ENCODE measurements around the gene GPR180. TPM values are rescaled to one million over a fixed set of nuclear protein-coding genes. Genes with fewer than 3 reads are reported as not detected.

GPR180 gene
- total RNA-seq, 4 donors from 2014 or later = 0.37 to 4.9 (median 2.3) TPM

DNA sequence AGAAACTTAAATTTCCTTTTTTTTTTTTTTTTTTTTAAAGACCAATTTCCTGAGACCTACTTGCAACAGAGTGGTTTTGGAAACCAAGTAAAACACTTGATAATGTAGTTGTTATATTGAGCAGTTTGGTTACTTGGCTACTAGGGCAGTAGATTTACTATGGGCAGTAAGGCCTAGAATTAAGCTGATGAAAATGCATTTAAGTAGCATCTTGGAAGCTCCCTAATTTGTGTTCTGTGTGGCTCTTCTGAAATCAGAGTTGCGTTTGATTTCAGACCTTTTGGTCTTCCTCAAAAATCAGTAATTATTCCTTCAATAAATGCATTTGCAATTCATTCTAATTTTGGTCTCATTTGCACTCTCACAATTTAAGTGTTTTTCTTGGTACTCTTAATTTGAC, 810 bp downstream of the GPR180 start:
- Histone ChIP-seq H3K36me3 (no peaks in the 10 kb centered on the region), H3K27me3 (no peaks in the 10 kb centered on the region), H3K27ac (peak overlapping the region; percentile 75 to 99 (median 88)), H3K4me3 (peak overlapping the region; percentile 59 to 100 (median 70)), H3K4me1 (peaks cover 0 to 12% (median 4%) of the 10 kb centered on the region in 4 donors), H3K9me3 (no peaks in the 10 kb centered on the region)
- in situ Hi-C loops (cut with MboI; ENCODE audit: low pct_ligation_motif_present in 1 of 4, low pct_unique_long_range_greater_than_20kb in 1 of 4, low sequenced_read_pairs in 3 of 4) (no loop called here), intact Hi-C loops (cut with DNase I; ENCODE audit: low total_unique reads) (no loop called here)
- TF ChIP-seq EP300 (IDR thresholded peaks at IDR 0.05; ENCODE audit: low read depth) (no peak), POLR2AphosphoS5 (IDR thresholded peaks at IDR 0.05) (no peak), POLR2A (IDR thresholded peaks at IDR 0.05) (no peak)
- TF ChIP-seq, protein P1, sequence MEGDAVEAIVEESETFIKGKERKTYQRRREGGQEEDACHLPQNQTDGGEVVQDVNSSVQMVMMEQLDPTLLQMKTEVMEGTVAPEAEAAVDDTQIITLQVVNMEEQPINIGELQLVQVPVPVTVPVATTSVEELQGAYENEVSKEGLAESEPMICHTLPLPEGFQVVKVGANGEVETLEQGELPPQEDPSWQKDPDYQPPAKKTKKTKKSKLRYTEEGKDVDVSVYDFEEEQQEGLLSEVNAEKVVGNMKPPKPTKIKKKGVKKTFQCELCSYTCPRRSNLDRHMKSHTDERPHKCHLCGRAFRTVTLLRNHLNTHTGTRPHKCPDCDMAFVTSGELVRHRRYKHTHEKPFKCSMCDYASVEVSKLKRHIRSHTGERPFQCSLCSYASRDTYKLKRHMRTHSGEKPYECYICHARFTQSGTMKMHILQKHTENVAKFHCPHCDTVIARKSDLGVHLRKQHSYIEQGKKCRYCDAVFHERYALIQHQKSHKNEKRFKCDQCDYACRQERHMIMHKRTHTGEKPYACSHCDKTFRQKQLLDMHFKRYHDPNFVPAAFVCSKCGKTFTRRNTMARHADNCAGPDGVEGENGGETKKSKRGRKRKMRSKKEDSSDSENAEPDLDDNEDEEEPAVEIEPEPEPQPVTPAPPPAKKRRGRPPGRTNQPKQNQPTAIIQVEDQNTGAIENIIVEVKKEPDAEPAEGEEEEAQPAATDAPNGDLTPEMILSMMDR (IDR thresholded peaks at IDR 0.05) = no peak
- DNase-seq = no peak
- WGBS, 2 donors (ENCODE audit: low coverage in 1 of 2) = 34 to 50% methylated on average over 1 of the region's 1 CpG

DNA sequence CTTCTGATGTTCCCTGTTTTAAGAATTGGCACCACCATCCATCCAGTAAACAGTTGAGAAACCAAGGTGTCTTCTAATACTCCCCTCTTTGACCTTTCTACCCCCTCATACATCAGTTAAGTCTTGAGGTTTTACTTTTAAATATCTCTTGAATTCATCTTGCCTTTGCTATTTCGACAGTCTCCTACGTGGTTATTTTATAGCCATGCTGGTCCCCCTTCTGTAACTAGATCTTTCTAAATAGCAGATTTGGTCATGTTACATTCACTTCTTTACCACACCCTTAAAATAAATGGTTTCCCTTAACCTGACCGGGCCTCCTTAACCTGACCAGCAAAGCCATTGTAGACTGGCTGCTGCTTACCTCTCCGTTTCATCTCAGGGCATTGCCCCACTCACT, 5.4 kb downstream of the GPR180 start:
- H3K27me3 ChIP-seq = no peaks in the 10 kb centered on the region
- H3K9me3 ChIP-seq = no peaks in the 10 kb centered on the region
- H3K36me3 ChIP-seq = no peaks in the 10 kb centered on the region
- H3K4me3 ChIP-seq = no peak overlapping the region
- no peak overlapping the region for H3K27ac ChIP-seq
- in situ Hi-C loops (cut with MboI; ENCODE audit: low pct_ligation_motif_present in 1 of 4, low pct_unique_long_range_greater_than_20kb in 1 of 4, low sequenced_read_pairs in 3 of 4) (no loop called here), intact Hi-C loops (cut with DNase I; ENCODE audit: low total_unique reads) (no loop called here)
- WGBS, 2 donors (ENCODE audit: low coverage in 1 of 2) = 91% methylated on average over 4 of the region's 4 CpGs; no CpG with 5 or more reads in 1 of the 2 donors
- DNase-seq = no peak
- TF ChIP-seq POLR2AphosphoS5 (IDR thresholded peaks at IDR 0.05) = no peak
- TF ChIP-seq, protein P1 (IDR thresholded peaks at IDR 0.05) = no peak
- TF ChIP-seq POLR2A (IDR thresholded peaks at IDR 0.05) = no peak
- TF ChIP-seq EP300 (IDR thresholded peaks at IDR 0.05; ENCODE audit: low read depth) = no peak
- H3K4me1 ChIP-seq = peaks cover 0 to 8% (median 4%) of the 10 kb centered on the region in 4 donors

DNA sequence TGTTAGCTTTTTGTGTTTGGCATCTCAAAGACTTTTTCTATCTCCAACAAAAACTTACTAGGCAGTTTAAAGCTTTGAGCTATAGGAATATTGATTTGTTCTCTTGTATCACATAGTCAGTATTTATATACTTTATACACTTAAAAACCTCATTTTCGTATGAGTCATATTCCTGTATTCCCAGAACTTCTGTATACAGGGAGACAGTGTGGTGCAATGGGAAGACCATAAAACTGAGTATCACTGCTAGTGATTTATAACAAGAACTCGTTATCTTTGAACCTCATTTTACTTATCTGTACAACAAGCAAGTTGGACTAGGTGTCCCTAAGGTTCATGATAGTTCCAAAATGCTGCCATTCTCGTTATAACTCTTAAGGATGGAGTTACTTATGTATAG, 6.3 kb downstream of the GPR180 start:
- no peaks in the 10 kb centered on the region for H3K27me3 ChIP-seq
- 64 to 77% methylated on average over 3 of the region's 3 CpGs for WGBS, 2 donors (ENCODE audit: low coverage in 1 of 2)
- H3K9me3 ChIP-seq = no peaks in the 10 kb centered on the region
- intact Hi-C loops (cut with DNase I; ENCODE audit: low total_unique reads) (no loop called here), in situ Hi-C loops (cut with MboI; ENCODE audit: low pct_ligation_motif_present in 1 of 4, low pct_unique_long_range_greater_than_20kb in 1 of 4, low sequenced_read_pairs in 3 of 4) (no loop called here)
- no peak for DNase-seq
- H3K4me3 ChIP-seq = no peak overlapping the region
- no peak overlapping the region for H3K27ac ChIP-seq
- no peak for TF ChIP-seq EP300 (IDR thresholded peaks at IDR 0.05; ENCODE audit: low read depth)
- TF ChIP-seq POLR2A (IDR thresholded peaks at IDR 0.05) = no peak
- TF ChIP-seq POLR2AphosphoS5 (IDR thresholded peaks at IDR 0.05) = no peak
- TF ChIP-seq, protein P1 (IDR thresholded peaks at IDR 0.05) = no peak
- no peaks in the 10 kb centered on the region for H3K36me3 ChIP-seq
- H3K4me1 ChIP-seq = peaks cover 0 to 1% (median 0%) of the 10 kb centered on the region in 4 donors

DNA sequence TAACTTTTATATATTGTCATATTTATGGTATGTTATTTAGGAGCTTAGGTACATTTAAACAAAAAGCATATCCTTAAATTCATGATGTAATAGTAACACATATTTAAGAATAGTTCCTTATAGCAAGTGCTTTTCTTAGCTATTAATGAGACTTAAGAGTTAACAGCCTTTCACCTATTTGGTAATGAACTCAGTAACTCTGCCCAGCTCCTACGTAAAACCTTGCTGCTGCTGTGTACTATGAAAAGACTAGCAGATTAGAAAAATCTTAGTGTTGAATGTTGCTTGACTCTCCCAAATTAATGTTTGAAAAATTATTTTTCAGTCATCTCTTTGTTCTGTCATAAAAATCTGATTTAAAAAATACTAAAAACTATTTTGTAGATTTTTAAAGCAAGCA, 6.9 kb downstream of the GPR180 start:
- WGBS, 2 donors (ENCODE audit: low coverage in 1 of 2) = 71 to 100% methylated on average over 1 of the region's 1 CpG
- Histone ChIP-seq H3K4me3 (no peak overlapping the region), H3K36me3 (no peaks in the 10 kb centered on the region), H3K27ac (no peak overlapping the region), H3K27me3 (no peaks in the 10 kb centered on the region), H3K9me3 (no peaks in the 10 kb centered on the region), H3K4me1 (no peaks in the 10 kb centered on the region)
- no peak for TF ChIP-seq POLR2A (IDR thresholded peaks at IDR 0.05)
- no peak for TF ChIP-seq EP300 (IDR thresholded peaks at IDR 0.05; ENCODE audit: low read depth)
- TF ChIP-seq POLR2AphosphoS5 (IDR thresholded peaks at IDR 0.05) = no peak
- TF ChIP-seq, protein P1 (IDR thresholded peaks at IDR 0.05) = no peak
- in situ Hi-C loops (cut with MboI; ENCODE audit: low pct_ligation_motif_present in 1 of 4, low pct_unique_long_range_greater_than_20kb in 1 of 4, low sequenced_read_pairs in 3 of 4) (no loop called here), intact Hi-C loops (cut with DNase I; ENCODE audit: low total_unique reads) (no loop called here)
- DNase-seq = no peak

Measured in transverse colon (tissue), 4 donors.